ENCODE results near the gene KRT7. TPM values are rescaled to one million over a fixed set of nuclear protein-coding genes. Genes with fewer than 3 reads are reported as not detected.
A peak's percentile ranks its signal among the peaks of the same experiment; 100 is the strongest.

The KRT7 gene
- total RNA-seq, 2 donors from 2014 or later, result 69.2 to 196 TPM

DNA sequence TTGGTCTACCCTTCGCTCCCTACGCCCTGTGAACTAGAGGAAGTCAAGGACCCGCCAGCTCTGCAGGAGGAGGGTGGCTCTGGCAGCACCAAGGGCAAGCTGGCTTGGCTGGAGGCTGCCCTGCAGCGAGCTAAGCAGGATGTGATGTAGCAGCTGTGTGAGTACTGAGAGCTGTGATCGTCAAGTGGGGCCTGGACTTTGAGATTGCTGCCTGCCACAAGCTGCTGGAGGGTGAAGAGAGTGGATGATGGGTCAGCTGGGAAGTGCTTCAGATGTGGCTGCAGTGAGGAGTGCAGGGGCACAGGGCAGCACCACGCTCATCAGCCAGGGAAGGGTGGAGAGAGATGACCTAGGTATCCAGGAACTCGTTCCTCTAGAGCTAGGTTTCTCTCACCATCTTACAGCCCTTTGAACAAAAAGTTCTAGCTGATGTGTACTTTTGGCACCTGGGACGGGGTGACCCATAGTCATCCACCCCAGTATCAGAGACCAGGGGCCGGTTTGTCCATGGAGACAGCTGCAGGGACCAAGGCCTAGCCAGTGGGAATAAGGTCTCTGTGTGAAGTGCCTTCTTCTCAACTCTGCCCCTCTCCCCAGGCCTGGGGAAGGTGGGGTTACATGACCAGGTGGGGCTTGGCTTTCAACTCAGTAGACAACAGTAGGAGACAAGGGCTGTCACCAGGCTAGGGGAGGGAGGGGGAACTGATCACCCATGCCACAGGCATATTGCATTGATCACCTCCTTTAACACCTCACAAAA is 44.6 kb downstream of the KRT7 start:
- H3K4me1 ChIP-seq, result peaks cover 48% of the 10 kb centered on the region
- no peaks in the 10 kb centered on the region for H3K36me3 ChIP-seq (replicated peaks in 1 of 2; ENCODE audit: insufficient read depth in 1 of 2, low read depth in 2 of 2)
- H3K27me3 ChIP-seq, result no peaks in the 10 kb centered on the region
- 41 to 86% methylated on average over 7 to 9 of the region's 9 CpGs for WGBS, 2 donors
- peak in 1 of 3 donors; percentile 33 for TF ChIP-seq POLR2A (IDR thresholded peaks at IDR 0.05)
- TF ChIP-seq, protein P1, sequence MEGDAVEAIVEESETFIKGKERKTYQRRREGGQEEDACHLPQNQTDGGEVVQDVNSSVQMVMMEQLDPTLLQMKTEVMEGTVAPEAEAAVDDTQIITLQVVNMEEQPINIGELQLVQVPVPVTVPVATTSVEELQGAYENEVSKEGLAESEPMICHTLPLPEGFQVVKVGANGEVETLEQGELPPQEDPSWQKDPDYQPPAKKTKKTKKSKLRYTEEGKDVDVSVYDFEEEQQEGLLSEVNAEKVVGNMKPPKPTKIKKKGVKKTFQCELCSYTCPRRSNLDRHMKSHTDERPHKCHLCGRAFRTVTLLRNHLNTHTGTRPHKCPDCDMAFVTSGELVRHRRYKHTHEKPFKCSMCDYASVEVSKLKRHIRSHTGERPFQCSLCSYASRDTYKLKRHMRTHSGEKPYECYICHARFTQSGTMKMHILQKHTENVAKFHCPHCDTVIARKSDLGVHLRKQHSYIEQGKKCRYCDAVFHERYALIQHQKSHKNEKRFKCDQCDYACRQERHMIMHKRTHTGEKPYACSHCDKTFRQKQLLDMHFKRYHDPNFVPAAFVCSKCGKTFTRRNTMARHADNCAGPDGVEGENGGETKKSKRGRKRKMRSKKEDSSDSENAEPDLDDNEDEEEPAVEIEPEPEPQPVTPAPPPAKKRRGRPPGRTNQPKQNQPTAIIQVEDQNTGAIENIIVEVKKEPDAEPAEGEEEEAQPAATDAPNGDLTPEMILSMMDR (IDR thresholded peaks at IDR 0.05), result no peak
- intact Hi-C loops (cut with DNase I), result no loop called here
- H3K27ac ChIP-seq, result peak overlapping the region in 2 of 4 donors; percentile 33 to 82
- ATAC-seq, result peak; percentile 49
- no peak overlapping the region for H3K4me3 ChIP-seq
- peak in 3 of 4 donors; percentile 42 to 72 (median 66) for DNase-seq
- no peaks in the 10 kb centered on the region for H3K9me3 ChIP-seq

DNA sequence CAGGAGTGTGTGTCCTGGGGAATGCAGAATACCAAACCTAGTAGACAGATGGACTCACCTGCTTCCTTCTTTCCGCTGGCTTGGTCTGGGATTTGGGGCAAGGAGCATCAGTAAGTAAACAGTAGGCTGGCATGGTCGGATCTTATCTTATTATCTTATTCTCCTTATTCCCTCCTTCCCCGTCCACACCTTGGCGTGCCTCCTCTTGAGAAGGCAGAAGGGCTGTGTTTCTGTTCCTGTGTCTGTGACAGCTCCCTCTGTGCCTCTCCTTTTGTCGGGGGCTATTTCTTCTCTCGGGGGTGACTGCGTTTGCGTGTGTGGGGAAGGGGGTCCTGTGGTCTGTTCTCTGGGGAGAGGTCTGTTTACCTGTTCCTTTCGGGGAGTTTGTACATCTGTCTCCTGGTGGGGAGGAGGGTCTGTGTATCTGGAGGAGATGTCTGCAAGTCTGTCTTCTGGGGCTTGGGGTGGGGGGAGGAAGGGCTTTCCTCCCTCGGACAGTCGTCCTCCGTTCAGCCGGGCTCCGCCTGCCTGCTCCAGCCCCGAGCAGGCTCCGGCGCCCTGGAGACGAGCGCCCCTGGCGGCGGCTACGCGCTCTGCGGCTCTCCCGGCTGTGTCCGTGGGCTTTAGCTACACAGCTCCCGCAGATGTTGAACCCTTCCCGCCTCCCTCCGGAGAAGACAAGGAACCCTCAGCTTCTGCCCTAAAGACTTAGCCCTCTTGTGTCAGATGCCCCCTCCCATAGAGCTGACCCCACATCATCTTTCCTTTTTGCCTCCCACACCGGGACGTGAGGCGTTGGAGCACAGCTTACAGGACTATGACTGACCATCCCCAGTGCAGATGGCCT is 45.8 kb downstream of the KRT7 start:
- Histone ChIP-seq H3K4me1 (peaks cover 48% of the 10 kb centered on the region), H3K27me3 (no peaks in the 10 kb centered on the region), H3K36me3 (replicated peaks in 1 of 2; ENCODE audit: insufficient read depth in 1 of 2, low read depth in 2 of 2) (no peaks in the 10 kb centered on the region), H3K27ac (peak overlapping the region; percentile 58 to 82 (median 78)), H3K9me3 (no peaks in the 10 kb centered on the region), H3K4me3 (no peak overlapping the region)
- peak in 1 of 3 donors; percentile 25 for TF ChIP-seq POLR2A (IDR thresholded peaks at IDR 0.05)
- TF ChIP-seq, protein P1 (IDR thresholded peaks at IDR 0.05), result peak; percentile 82 to 99 (median 98)
- DNase-seq (peak; percentile 79 to 88 (median 87)), ATAC-seq (peak; percentile 81)
- 16 to 31% methylated on average over 19 to 32 of the region's 32 CpGs for WGBS, 2 donors
- intact Hi-C loops (cut with DNase I), result no loop called here

DNA sequence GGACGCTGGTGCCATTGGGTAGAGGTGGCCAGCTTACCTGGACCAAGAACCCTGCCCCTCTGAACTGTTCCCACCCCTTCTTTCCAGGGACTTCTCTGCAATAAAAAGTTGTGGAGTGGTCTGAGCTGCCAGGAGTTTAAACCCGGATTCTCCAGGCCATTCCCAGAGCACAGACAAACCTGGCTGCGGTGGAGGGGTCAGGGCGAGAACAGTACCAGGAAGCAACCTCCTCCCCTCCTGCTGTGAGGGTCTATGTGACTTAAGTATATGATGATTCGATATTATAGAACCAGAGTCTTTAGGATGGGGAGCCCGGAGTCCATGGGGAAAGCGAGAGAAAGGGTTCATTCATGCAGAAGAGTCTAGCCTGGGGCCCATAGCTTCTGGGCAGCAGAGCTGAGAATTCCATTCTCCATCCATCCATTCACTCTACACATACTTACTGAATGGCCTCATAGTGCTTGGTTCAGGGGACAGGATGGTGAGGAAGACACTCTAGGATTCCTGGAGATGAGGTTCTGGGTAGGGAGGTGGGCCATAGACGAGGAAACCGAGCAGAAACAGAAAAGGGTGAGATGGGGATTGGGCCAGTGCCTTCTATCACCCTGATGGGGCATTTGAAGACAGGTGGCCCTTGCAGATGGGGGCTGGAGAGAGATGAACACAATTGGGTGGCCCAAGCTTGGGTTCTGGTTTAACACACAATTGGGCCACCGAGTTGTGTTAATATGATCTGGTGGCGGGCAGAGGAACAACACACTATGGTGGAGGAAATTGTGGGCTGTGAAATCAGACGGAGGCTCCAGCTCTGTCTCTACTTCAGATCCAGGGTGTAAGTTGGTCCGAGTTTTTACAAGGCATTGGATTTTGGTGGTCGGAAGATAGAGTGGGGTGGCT is 46.6 kb downstream of the KRT7 start:
- WGBS, 2 donors, result 77 to 80% methylated on average over 14 of the region's 14 CpGs
- H3K27me3 ChIP-seq, result no peaks in the 10 kb centered on the region
- DNase-seq (no peak), ATAC-seq (no peak)
- TF ChIP-seq, protein P1 (IDR thresholded peaks at IDR 0.05), result no peak
- no peak for TF ChIP-seq POLR2A (IDR thresholded peaks at IDR 0.05)
- peak overlapping the region; percentile 58 to 82 (median 78) for H3K27ac ChIP-seq
- H3K4me1 ChIP-seq, result peaks cover 48% of the 10 kb centered on the region
- no peaks in the 10 kb centered on the region for H3K36me3 ChIP-seq (replicated peaks in 1 of 2; ENCODE audit: insufficient read depth in 1 of 2, low read depth in 2 of 2)
- H3K4me3 ChIP-seq, result no peak overlapping the region
- intact Hi-C loops (cut with DNase I), result no loop called here
- no peaks in the 10 kb centered on the region for H3K9me3 ChIP-seq

DNA sequence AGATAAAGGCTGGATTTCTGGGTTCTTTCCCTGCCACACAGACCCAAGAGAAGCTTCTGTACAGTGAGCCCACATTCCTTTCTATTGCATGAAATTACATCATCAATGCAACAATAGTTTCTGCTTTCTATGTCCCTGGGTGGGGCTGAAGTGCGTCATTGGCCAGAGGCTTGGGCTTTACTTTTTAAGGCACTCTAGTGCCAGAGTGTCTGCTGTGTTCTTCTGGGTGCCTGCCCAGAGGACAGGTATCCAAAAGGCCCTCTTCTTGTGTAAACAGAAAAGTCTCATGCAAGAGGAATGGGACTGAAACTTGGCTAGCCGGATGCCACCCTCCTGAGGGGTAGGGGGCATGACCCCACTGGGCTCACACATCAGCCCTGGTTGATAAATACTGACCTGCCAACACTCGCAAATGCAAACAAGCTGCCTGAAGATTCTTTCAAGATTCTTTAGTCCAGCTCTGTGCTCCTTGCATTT is 47.3 kb downstream of the KRT7 start:
- ATAC-seq (peak; percentile 72), DNase-seq (peak; percentile 68 to 89 (median 76))
- no peaks in the 10 kb centered on the region for H3K9me3 ChIP-seq
- WGBS, 2 donors, result 47 to 61% methylated on average over 3 of the region's 3 CpGs
- no peak overlapping the region for H3K4me3 ChIP-seq
- H3K27me3 ChIP-seq, result no peaks in the 10 kb centered on the region
- peaks cover 48% of the 10 kb centered on the region for H3K4me1 ChIP-seq
- intact Hi-C loops (cut with DNase I), result no loop called here
- H3K36me3 ChIP-seq (replicated peaks in 1 of 2; ENCODE audit: insufficient read depth in 1 of 2, low read depth in 2 of 2), result no peaks in the 10 kb centered on the region
- H3K27ac ChIP-seq, result peak overlapping the region; percentile 58 to 82 (median 78)
- TF ChIP-seq, protein P1 (IDR thresholded peaks at IDR 0.05), result no peak
- TF ChIP-seq POLR2A (IDR thresholded peaks at IDR 0.05), result peak in 2 of 3 donors; percentile 8 to 42

All from body of pancreas (tissue), 4 donors.